ENCODE results near the gene GREB1. TPM values are rescaled to one million over a fixed set of nuclear protein-coding genes. Genes with fewer than 3 reads are reported as not detected.

GREB1 gene
- total RNA-seq, 1 donor from 2014 or later, result 30.8 TPM

DNA sequence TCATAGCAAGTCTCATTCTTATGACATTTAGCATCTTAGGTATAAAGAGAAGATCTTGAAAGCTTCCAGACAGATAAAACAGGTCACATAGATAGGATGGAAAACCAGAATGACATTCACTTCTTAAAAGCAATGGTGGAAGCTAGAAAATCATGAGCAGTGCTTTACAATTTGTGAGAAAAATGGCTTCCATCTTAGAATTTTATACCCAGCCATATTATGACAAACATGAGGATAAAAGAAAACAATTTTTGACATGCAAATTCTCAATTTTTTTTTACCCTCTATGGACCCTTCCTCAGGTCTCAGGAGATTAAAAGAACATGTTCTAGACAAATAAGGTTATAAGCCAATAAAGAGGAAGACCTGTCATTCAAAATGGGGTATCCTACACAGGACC, 129.0 kb downstream of the GREB1 start:
- Mint-ChIP-seq H3K27me3 (ENCODE audit: insufficient read depth, low read depth) (peaks cover 3% of the 10 kb centered on the region), H3K9me3 (peaks cover 11% of the 10 kb centered on the region), H3K27ac (no peak overlapping the region), H3K4me3 (no peak overlapping the region), H3K4me1 (no peaks in the 10 kb centered on the region), H3K36me3 (no peaks in the 10 kb centered on the region)
- Histone ChIP-seq H3K36me3 (no peaks in the 10 kb centered on the region), H3F3A (ENCODE audit: low read depth) (no peaks in the 10 kb centered on the region), H3K4me1 (no peaks in the 10 kb centered on the region), H3K9me3 (ENCODE audit: low read depth) (peaks cover 4% of the 10 kb centered on the region), H3K4me2 (no peak overlapping the region), H3K9ac (no peak overlapping the region), H3K27ac (no peak overlapping the region), H4K20me1 (ENCODE audit: low read depth) (no peaks in the 10 kb centered on the region), H2AFZ (replicated peaks) (no peak overlapping the region), H3K4me3 (no peak overlapping the region), H3K79me2 (ENCODE audit: low read depth) (no peaks in the 10 kb centered on the region), H3K27me3 (peaks cover 7% of the 10 kb centered on the region)
- TF ChIP-seq, protein P1, sequence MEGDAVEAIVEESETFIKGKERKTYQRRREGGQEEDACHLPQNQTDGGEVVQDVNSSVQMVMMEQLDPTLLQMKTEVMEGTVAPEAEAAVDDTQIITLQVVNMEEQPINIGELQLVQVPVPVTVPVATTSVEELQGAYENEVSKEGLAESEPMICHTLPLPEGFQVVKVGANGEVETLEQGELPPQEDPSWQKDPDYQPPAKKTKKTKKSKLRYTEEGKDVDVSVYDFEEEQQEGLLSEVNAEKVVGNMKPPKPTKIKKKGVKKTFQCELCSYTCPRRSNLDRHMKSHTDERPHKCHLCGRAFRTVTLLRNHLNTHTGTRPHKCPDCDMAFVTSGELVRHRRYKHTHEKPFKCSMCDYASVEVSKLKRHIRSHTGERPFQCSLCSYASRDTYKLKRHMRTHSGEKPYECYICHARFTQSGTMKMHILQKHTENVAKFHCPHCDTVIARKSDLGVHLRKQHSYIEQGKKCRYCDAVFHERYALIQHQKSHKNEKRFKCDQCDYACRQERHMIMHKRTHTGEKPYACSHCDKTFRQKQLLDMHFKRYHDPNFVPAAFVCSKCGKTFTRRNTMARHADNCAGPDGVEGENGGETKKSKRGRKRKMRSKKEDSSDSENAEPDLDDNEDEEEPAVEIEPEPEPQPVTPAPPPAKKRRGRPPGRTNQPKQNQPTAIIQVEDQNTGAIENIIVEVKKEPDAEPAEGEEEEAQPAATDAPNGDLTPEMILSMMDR (IDR thresholded peaks at IDR 0.05), result no peak
- TF ChIP-seq EZH2 (IDR thresholded peaks at IDR 0.05) (no peak), EZH2phosphoT487 (IDR thresholded peaks at IDR 0.05) (no peak)
- DNase-seq (ENCODE audit: low spot score), result no peak

DNA sequence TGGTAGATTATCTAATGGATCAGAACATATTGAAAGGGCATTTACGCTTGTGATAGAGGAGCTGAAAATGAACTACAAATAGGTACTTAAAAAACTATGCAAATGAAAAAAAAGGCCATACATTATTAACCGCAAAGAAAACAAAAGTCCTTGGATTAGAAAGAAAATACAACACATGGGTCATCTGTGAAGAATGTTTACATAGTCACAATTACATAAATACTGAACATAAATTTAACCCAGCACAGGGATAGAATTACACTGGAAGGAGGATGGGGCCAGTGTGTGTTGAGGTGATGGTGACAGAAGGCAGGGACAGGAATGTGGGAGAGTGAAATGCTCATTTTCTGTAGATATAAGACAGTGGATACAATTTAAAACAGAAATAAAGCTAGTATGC, 129.6 kb downstream of the GREB1 start:
- Histone ChIP-seq H3K27me3 (peaks cover 13% of the 10 kb centered on the region), H3F3A (ENCODE audit: low read depth) (no peaks in the 10 kb centered on the region), H3K4me3 (no peak overlapping the region), H2AFZ (replicated peaks) (no peak overlapping the region), H3K36me3 (no peaks in the 10 kb centered on the region), H3K4me1 (no peaks in the 10 kb centered on the region), H3K79me2 (ENCODE audit: low read depth) (no peaks in the 10 kb centered on the region), H3K9me3 (ENCODE audit: low read depth) (peaks cover 4% of the 10 kb centered on the region), H3K27ac (no peak overlapping the region), H4K20me1 (ENCODE audit: low read depth) (no peaks in the 10 kb centered on the region), H3K4me2 (no peak overlapping the region), H3K9ac (no peak overlapping the region)
- no peaks in the 10 kb centered on the region for H3K4me1 Mint-ChIP-seq
- DNase-seq (ENCODE audit: low spot score), result no peak
- no peak overlapping the region for H3K4me3 Mint-ChIP-seq
- peaks cover 3% of the 10 kb centered on the region for H3K27me3 Mint-ChIP-seq (ENCODE audit: insufficient read depth, low read depth)
- H3K36me3 Mint-ChIP-seq, result no peaks in the 10 kb centered on the region
- H3K27ac Mint-ChIP-seq, result no peak overlapping the region
- H3K9me3 Mint-ChIP-seq, result peaks cover 11% of the 10 kb centered on the region
- TF ChIP-seq, protein P1 (IDR thresholded peaks at IDR 0.05), result no peak
- TF ChIP-seq EZH2phosphoT487 (IDR thresholded peaks at IDR 0.05) (no peak), EZH2 (IDR thresholded peaks at IDR 0.05) (no peak)

DNA sequence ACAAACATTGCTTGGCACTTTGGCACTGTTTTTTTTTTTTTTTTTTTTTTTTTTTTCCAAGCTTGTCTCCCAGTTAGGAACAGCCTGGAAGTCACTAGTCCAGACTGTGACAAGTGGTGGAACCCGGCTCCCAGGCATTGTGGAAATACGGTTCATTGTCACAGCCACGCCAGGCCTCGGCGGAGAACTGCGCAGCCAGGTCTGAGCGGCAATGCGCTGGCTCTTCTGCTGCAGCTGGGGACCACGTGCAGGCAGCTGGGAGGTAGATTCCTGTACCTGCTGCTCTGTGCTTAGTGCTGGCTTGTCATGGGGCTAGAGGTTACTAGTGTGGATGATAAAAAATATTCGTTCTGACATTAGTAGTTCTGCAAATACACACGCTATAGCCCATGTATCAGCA, 131.2 kb downstream of the GREB1 start:
- Histone ChIP-seq H3K27ac (no peak overlapping the region), H3K9ac (no peak overlapping the region), H3K9me3 (ENCODE audit: low read depth) (peaks cover 4% of the 10 kb centered on the region), H3K27me3 (peaks cover 29% of the 10 kb centered on the region), H3F3A (ENCODE audit: low read depth) (peaks cover under 1% of the 10 kb centered on the region), H3K79me2 (ENCODE audit: low read depth) (no peaks in the 10 kb centered on the region), H2AFZ (replicated peaks) (no peak overlapping the region), H3K4me2 (no peak overlapping the region), H3K36me3 (no peaks in the 10 kb centered on the region), H3K4me3 (no peak overlapping the region), H4K20me1 (ENCODE audit: low read depth) (peaks cover 9% of the 10 kb centered on the region), H3K4me1 (no peaks in the 10 kb centered on the region)
- no peaks in the 10 kb centered on the region for H3K36me3 Mint-ChIP-seq
- peaks cover 3% of the 10 kb centered on the region for H3K4me1 Mint-ChIP-seq
- no peak for TF ChIP-seq EZH2 (IDR thresholded peaks at IDR 0.05)
- TF ChIP-seq, protein P1 (IDR thresholded peaks at IDR 0.05), result no peak
- no peak for TF ChIP-seq EZH2phosphoT487 (IDR thresholded peaks at IDR 0.05)
- H3K27me3 Mint-ChIP-seq (ENCODE audit: insufficient read depth, low read depth), result peaks cover 5% of the 10 kb centered on the region
- H3K9me3 Mint-ChIP-seq, result peaks cover 11% of the 10 kb centered on the region
- no peak overlapping the region for H3K4me3 Mint-ChIP-seq
- no peak for DNase-seq (ENCODE audit: low spot score)
- no peak overlapping the region for H3K27ac Mint-ChIP-seq
